GM20000 (cell line): ENCODE data around the gene HHAT.

Experiments
- DNase-seq: peaks from one replicate; pipeline ENCODE4 v3.0.0; 2012; ENCODE audit warnings: low spot score
- CTCF ChIP-seq: IDR thresholded peaks from 2 replicates; pipeline ENCODE4 v1.5.1; 2012; ENCODE audit warnings: mild to moderate bottlenecking, control low read depth; ENCODE audit errors: extremely low read depth, missing control alignments

The HHAT gene

GRCh38 chr1:210369425-210369824, 40.7 kb downstream of the HHAT start:
- DNase-seq: no peak
- no peak for TF ChIP-seq CTCF

- no peak for TF ChIP-seq CTCF
- no peak for DNase-seq
Measured at GRCh38 chr1:210371916-210372315, 43.2 kb downstream of the HHAT start.

GRCh38 chr1:210372491-210372890, 43.8 kb downstream of the HHAT start:
- no peak for TF ChIP-seq CTCF
- no peak for DNase-seq

- no peak for DNase-seq
- no peak for TF ChIP-seq CTCF
Measured at GRCh38 chr1:210372931-210373627, 44.4 kb downstream of the HHAT start.

- no peak for DNase-seq
- TF ChIP-seq CTCF: no peak
Measured at GRCh38 chr1:210373628-210373877, 44.9 kb downstream of the HHAT start.

GRCh38 chr1:210373878-210374599, 45.3 kb downstream of the HHAT start:
- DNase-seq: peak; percentile 71

GRCh38 chr1:210374600-210374953, 45.9 kb downstream of the HHAT start:
- DNase-seq: no peak
- no peak for TF ChIP-seq CTCF

More at GRCh38 chr1:210373878-210374599, 45.3 kb downstream of the HHAT start:
- peak; percentile 17 for TF ChIP-seq CTCF
